Esophagus muscularis mucosa (tissue), 4 donors: ENCODE results near the gene PIGU.

ENCODE experiments used
- EP300 ChIP-seq: sonication (generic); formaldehyde crosslinking; IDR thresholded peaks from one replicate; pipeline ENCODE4 v1.6.1; 2017; ENCODE audit warnings: antibody characterized with exemption
- POLR2A ChIP-seq: fragments of 450-650 bp; IDR thresholded peaks from one replicate; pipeline ENCODE4 v1.6.1; 2017; ENCODE audit warnings: antibody characterized with exemption, moderate library complexity, mild to moderate bottlenecking, low read depth
- POLR2AphosphoS5 ChIP-seq, 2 donors: sonication (generic); formaldehyde crosslinking; IDR thresholded peaks; one replicate each; pipeline ENCODE4 v1.6.1; 2017; ENCODE audit warnings: antibody characterized with exemption in 2 of 2
- TF ChIP-seq, protein P1 (sequence below), 3 experiments: fragments of 200-600 bp in 2 of 3; fragments of 450-650 bp in 1 of 3; sonication (generic) in 2 of 3; IDR thresholded peaks; one replicate each; pipeline ENCODE4 v1.5.1; 2017 to 2019; ENCODE audit warnings: antibody characterized with exemption in 3 of 3, mild to moderate bottlenecking in 2 of 3, moderate library complexity in 1 of 3

DNA sequence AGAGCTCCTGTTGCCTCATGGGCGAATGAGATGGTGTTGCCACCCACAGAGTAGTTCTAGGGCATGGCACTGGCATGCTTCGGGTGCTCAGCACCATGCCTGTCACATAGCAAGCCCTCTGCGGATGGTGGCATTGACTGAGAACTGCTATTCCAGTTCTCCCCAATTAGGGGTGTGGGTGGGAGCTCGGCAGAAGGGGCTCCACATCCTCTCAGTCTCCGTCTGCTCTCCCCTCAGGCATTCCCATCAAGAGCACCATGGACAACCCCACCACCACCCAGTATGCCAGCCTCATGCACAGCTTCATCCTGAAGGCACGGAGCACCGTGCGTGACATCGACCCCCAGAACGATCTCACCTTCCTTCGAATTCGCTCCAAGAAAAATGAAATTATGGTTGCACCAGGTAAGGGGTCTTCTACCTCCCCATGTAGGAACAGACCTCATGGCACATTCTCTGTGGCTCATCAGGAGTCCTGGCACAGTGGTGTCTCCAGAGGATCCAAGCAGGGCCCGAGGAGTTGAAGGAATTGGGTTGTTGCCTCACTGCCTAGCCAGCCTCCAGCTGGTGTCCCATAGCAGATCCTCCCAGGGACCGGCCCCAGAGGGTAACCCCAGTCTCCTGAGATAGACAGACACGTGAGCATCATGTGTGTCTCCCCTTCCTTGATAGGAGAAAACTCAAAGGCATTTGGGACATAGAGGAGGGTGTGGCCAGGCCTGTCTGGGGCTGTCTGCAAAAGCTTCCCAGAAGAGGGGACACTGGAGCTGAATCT is 142.3 kb downstream of the PIGU start:
- no peak for TF ChIP-seq POLR2AphosphoS5 (IDR thresholded peaks at IDR 0.05)
- TF ChIP-seq, protein P1, sequence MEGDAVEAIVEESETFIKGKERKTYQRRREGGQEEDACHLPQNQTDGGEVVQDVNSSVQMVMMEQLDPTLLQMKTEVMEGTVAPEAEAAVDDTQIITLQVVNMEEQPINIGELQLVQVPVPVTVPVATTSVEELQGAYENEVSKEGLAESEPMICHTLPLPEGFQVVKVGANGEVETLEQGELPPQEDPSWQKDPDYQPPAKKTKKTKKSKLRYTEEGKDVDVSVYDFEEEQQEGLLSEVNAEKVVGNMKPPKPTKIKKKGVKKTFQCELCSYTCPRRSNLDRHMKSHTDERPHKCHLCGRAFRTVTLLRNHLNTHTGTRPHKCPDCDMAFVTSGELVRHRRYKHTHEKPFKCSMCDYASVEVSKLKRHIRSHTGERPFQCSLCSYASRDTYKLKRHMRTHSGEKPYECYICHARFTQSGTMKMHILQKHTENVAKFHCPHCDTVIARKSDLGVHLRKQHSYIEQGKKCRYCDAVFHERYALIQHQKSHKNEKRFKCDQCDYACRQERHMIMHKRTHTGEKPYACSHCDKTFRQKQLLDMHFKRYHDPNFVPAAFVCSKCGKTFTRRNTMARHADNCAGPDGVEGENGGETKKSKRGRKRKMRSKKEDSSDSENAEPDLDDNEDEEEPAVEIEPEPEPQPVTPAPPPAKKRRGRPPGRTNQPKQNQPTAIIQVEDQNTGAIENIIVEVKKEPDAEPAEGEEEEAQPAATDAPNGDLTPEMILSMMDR (IDR thresholded peaks at IDR 0.05): no peak
- TF ChIP-seq POLR2A: no peak
- no peak for TF ChIP-seq EP300
